Measurements from ENCODE around the gene PARL. TPM values are rescaled to one million over a fixed set of nuclear protein-coding genes. Genes with fewer than 3 reads are reported as not detected.

The PARL gene
- total RNA-seq, 2 donors from 2014 or later, result 36.4 to 44.5 TPM

- DNase-seq (ENCODE audit: low spot score), result no peak
- Histone ChIP-seq H3K4me3 (no peak overlapping the region), H3K36me3 (peaks cover 8% of the 10 kb centered on the region), H3K9me3 (no peaks in the 10 kb centered on the region), H3K27ac (no peak overlapping the region), H3K27me3 (replicated peaks; ENCODE audit: insufficient read depth) (no peaks in the 10 kb centered on the region), H3K4me1 (ENCODE audit: control insufficient read depth in 1 of 2, low read depth in 2 of 2) (no peaks in the 10 kb centered on the region)
- ATAC-seq (ENCODE audit: insufficient number of reproducible peaks, low FRiP score, low read depth), result no peak
- TF ChIP-seq CTCF (IDR thresholded peaks at IDR 0.05), result no peak
Measured at GRCh38 chr3:183830187-183830586, 54.5 kb downstream of the PARL start.

DNA sequence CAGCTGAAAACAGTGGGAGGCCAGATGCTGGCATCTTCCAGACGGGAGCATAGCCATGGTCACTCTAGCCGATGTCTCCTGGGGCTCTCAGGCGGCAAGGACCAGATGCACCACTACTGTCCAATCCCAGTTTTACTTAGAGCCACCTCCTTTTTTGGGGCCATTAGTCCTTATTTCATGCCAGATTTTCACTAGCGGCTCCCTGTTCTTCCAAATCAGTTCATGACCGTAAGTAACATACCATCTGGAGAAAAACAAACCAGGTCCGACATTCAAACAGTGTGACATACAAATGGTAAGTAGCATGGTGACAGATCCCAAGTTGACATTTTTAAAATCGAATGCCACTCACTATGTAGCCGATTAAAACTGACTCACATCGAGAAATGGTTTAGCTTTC lies 55.2 kb downstream of the PARL start:
- no peak for ATAC-seq (ENCODE audit: insufficient number of reproducible peaks, low FRiP score, low read depth)
- no peak for DNase-seq (ENCODE audit: low spot score)
- H3K9me3 ChIP-seq, result no peaks in the 10 kb centered on the region
- H3K4me1 ChIP-seq (ENCODE audit: control insufficient read depth in 1 of 2, low read depth in 2 of 2), result peaks cover 1 to 3% of the 10 kb centered on the region in 2 donors
- no peak for TF ChIP-seq CTCF (IDR thresholded peaks at IDR 0.05)
- no peaks in the 10 kb centered on the region for H3K27me3 ChIP-seq (replicated peaks; ENCODE audit: insufficient read depth)
- peaks cover 8% of the 10 kb centered on the region for H3K36me3 ChIP-seq
- no peak overlapping the region for H3K4me3 ChIP-seq
- no peak overlapping the region for H3K27ac ChIP-seq

DNA sequence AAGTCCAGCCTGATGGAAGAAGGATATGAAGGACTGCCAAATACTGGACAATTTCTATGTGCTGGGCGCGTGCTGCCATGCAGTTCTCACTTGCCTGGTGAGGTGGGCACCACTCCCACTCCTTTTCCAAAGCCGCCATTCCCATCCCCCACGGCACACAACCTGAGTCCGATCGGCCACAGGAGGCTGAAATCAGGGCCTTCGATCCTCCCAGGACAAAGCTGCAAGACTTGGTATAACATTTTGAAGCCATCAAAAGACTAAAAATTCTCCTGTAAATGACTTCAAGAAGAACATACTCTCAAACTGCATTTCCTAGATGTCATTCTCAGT lies 56.2 kb downstream of the PARL start:
- H3K27me3 ChIP-seq (replicated peaks; ENCODE audit: insufficient read depth), result no peaks in the 10 kb centered on the region
- peaks cover 8% of the 10 kb centered on the region for H3K36me3 ChIP-seq
- H3K9me3 ChIP-seq, result no peaks in the 10 kb centered on the region
- no peak for TF ChIP-seq CTCF (IDR thresholded peaks at IDR 0.05)
- no peak overlapping the region for H3K27ac ChIP-seq
- H3K4me1 ChIP-seq (ENCODE audit: control insufficient read depth in 1 of 2, low read depth in 2 of 2), result peaks cover 4 to 5% of the 10 kb centered on the region in 2 donors
- ATAC-seq (ENCODE audit: insufficient number of reproducible peaks, low FRiP score, low read depth), result no peak
- DNase-seq (ENCODE audit: low spot score), result no peak
- no peak overlapping the region for H3K4me3 ChIP-seq

DNA sequence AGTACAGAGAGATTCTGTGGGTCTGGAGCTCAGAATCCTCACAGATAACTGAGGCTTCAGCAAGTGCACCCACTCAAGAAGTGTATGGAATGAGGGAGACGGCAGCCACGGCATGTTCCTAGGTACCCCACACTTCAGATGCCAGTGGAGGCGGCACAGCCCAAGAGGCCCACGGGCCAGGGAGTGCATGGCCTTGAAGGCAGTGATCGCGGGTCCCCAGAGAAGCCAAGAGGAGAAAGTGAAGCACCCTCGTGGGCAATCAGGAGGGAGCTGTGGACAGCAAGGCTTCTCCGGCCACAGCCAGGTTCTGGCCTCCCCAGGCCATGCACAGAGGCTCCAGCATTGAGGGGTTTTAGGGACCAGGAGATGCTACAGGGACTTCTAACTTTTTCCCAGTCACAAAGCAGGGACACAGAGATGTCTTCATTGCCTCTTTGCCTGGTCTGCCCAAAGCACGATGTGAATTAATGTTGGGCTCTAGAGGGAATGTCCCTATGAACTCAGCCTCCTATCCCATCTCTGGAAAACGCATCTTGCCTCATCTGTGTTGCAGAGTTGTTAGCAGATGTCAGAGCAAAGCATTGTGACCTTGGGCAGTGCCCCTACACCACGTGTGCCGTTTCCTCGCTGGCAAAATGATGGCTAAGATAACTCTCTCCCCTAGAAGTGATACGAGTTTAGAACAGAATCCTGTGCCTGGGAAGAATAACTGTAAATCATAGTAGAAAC lies 56.7 kb downstream of the PARL start:
- Histone ChIP-seq H3K27ac (no peak overlapping the region), H3K4me1 (ENCODE audit: control insufficient read depth in 1 of 2, low read depth in 2 of 2) (peaks cover 4 to 5% of the 10 kb centered on the region in 2 donors), H3K36me3 (peaks cover 8% of the 10 kb centered on the region), H3K27me3 (replicated peaks; ENCODE audit: insufficient read depth) (no peaks in the 10 kb centered on the region), H3K4me3 (no peak overlapping the region), H3K9me3 (no peaks in the 10 kb centered on the region)
- DNase-seq (ENCODE audit: low spot score) (no peak), ATAC-seq (ENCODE audit: insufficient number of reproducible peaks, low FRiP score, low read depth) (no peak)
- no peak for TF ChIP-seq CTCF (IDR thresholded peaks at IDR 0.05)

GRCh38 chr3:183826448-183827250 lies 58.0 kb downstream of the PARL start:
- ATAC-seq (ENCODE audit: insufficient number of reproducible peaks, low FRiP score, low read depth) (no peak), DNase-seq (ENCODE audit: low spot score) (no peak)
- Histone ChIP-seq H3K36me3 (peaks cover 4% of the 10 kb centered on the region), H3K27ac (no peak overlapping the region), H3K9me3 (no peaks in the 10 kb centered on the region), H3K27me3 (replicated peaks; ENCODE audit: insufficient read depth) (no peaks in the 10 kb centered on the region), H3K4me3 (no peak overlapping the region), H3K4me1 (ENCODE audit: control insufficient read depth in 1 of 2, low read depth in 2 of 2) (peaks cover 4 to 5% of the 10 kb centered on the region in 2 donors)
- TF ChIP-seq CTCF (IDR thresholded peaks at IDR 0.05), result no peak
